ENCODE data around the gene HHIP.
A peak's percentile ranks its signal among the peaks of the same experiment; 100 is the strongest.

HHIP gene

GRCh38 chr4:144782345-144782744, 136.4 kb downstream of the HHIP start:
- TF ChIP-seq TCF4 (CRISPR knock-in tag; IDR thresholded peaks at IDR 0.05; ENCODE audit: borderline replicate concordance): no peak
- TF ChIP-seq CREB5 (CRISPR knock-in tag; IDR thresholded peaks at IDR 0.05; ENCODE audit: low read depth): no peak
- no peak for TF ChIP-seq TSHZ2 (CRISPR knock-in tag; IDR thresholded peaks at IDR 0.05)
- TF ChIP-seq ZC3H10 (CRISPR knock-in tag; IDR thresholded peaks at IDR 0.05): no peak
- TF ChIP-seq GLIS3 (CRISPR knock-in tag; IDR thresholded peaks at IDR 0.05): no peak
- no peak for TF ChIP-seq SNAI2 (CRISPR knock-in tag; IDR thresholded peaks at IDR 0.05)
- TF ChIP-seq ZNF70 (CRISPR knock-in tag; IDR thresholded peaks at IDR 0.05): no peak
- TF ChIP-seq ISL1 (CRISPR knock-in tag; IDR thresholded peaks at IDR 0.05): no peak
- no peak for TF ChIP-seq CSRNP3 (CRISPR knock-in tag; IDR thresholded peaks at IDR 0.05)
- TF ChIP-seq ZNF8 (CRISPR knock-in tag; IDR thresholded peaks at IDR 0.05): no peak
- TF ChIP-seq ARNTL (CRISPR knock-in tag; IDR thresholded peaks at IDR 0.05; ENCODE audit: borderline replicate concordance, low read depth): no peak
- TF ChIP-seq PATZ1 (CRISPR knock-in tag; IDR thresholded peaks at IDR 0.05; ENCODE audit: borderline replicate concordance): no peak
- no peak for TF ChIP-seq BACH2 (CRISPR knock-in tag; IDR thresholded peaks at IDR 0.05; ENCODE audit: borderline replicate concordance)
- no peak for ATAC-seq

- ATAC-seq: no peak
Observed at GRCh38 chr4:144785961-144786360, 140.0 kb downstream of the HHIP start.

GRCh38 chr4:144787365-144788258, 141.7 kb downstream of the HHIP start:
- peak; percentile 59; the same call in 2 of the 3 replicates for ATAC-seq
- TF ChIP-seq TSHZ2 (CRISPR knock-in tag; IDR thresholded peaks at IDR 0.05) (no peak), GLIS3 (CRISPR knock-in tag; IDR thresholded peaks at IDR 0.05) (no peak)

More at GRCh38 chr4:144785961-144786360, 140.0 kb downstream of the HHIP start:
- TF ChIP-seq ZFP3 (CRISPR knock-in tag; IDR thresholded peaks at IDR 0.05) (no peak), RARB (CRISPR knock-in tag; IDR thresholded peaks at IDR 0.05) (no peak), CSRNP3 (CRISPR knock-in tag; IDR thresholded peaks at IDR 0.05) (no peak), ESRRG (CRISPR knock-in tag; IDR thresholded peaks at IDR 0.05) (no peak), ZNF8 (CRISPR knock-in tag; IDR thresholded peaks at IDR 0.05) (no peak), ZFP30 (CRISPR knock-in tag; IDR thresholded peaks at IDR 0.05) (no peak)
